A673 (cell line): ENCODE results near the gene IL10RB. TPM values are rescaled to one million over a fixed set of nuclear protein-coding genes. Genes with fewer than 3 reads are reported as not detected.

Experiments used
- BruUV-seq: library from RNA; stranded (reverse); fragments of 400-500 nt; replicated peaks from 2 replicates; lab custom pipeline; 2021; lab: Mats Ljungman, UMichigan
- CTCF ChIA-PET: fragments of 300-600 bp; sonication (Branson Sonifier 250); formaldehyde crosslinking; loops from one replicate; lab custom pipeline; 2022; ENCODE audit warnings: antibody characterized with exemption; lab: Charles Lee
- POLR2A ChIA-PET: fragments of 300-600 bp; sonication (Branson Sonifier 250); formaldehyde crosslinking; loops from one replicate; lab custom pipeline; 2022; ENCODE audit warnings: antibody characterized with exemption; ENCODE audit not compliant: low non-redundant PET; lab: Charles Lee
- DNase-seq: peaks from one replicate; pipeline ENCODE4 v3.0.0-alpha.2; 2015; ENCODE audit warnings: low spot score
- H3K27ac ChIP-seq: fragments of 200-600 bp; sonication (generic); 2 replicates; pipeline ENCODE4 v1.5.1; 2016; ENCODE audit warnings: mixed run types, low read depth, mild to moderate bottlenecking, mixed read lengths, antibody characterized with exemption, low read length; ENCODE audit not compliant: poor library complexity, severe bottlenecking
- H3K27me3 ChIP-seq: fragments of 200-600 bp; sonication (generic); replicated peaks from 2 replicates; pipeline ENCODE4 v1.6.1; 2017; ENCODE audit warnings: mixed run types, low read depth, mild to moderate bottlenecking, mixed read lengths, antibody characterized with exemption, low read length; ENCODE audit not compliant: insufficient read depth, poor library complexity
- H3K36me3 ChIP-seq: fragments of 200-600 bp; sonication (generic); 2 replicates; pipeline ENCODE4 v1.6.1; 2016; ENCODE audit warnings: mixed run types, mild to moderate bottlenecking, mixed read lengths, antibody characterized with exemption, low read length; ENCODE audit not compliant: insufficient read depth, poor library complexity, severe bottlenecking
- H3K4me1 ChIP-seq: fragments of 200-600 bp; sonication (generic); 2 replicates; pipeline ENCODE4 v1.6.1; 2017; ENCODE audit warnings: mixed run types, mild to moderate bottlenecking, mixed read lengths, antibody characterized with exemption, low read length; ENCODE audit not compliant: insufficient read depth, poor library complexity, severe bottlenecking
- H3K4me3 ChIP-seq: fragments of 200-600 bp; sonication (generic); 2 replicates; pipeline ENCODE4 v1.5.1; 2016; ENCODE audit warnings: low read depth, mixed run types, mild to moderate bottlenecking, mixed read lengths, low read length; ENCODE audit not compliant: poor library complexity, severe bottlenecking
- H3K9me3 ChIP-seq: fragments of 200-600 bp; sonication (generic); 2 replicates; pipeline ENCODE4 v1.6.1; 2016; ENCODE audit warnings: mixed run types, low read depth, mild to moderate bottlenecking, mixed read lengths, antibody characterized with exemption, low read length; ENCODE audit not compliant: poor library complexity, severe bottlenecking
- EZH2 ChIP-seq: fragments of 200-600 bp; sonication (generic); IDR thresholded peaks from 2 replicates; pipeline ENCODE4 v1.6.1; 2017; ENCODE audit warnings: borderline replicate concordance, low read depth, mild to moderate bottlenecking, mixed read lengths, antibody characterized with exemption, low read length; ENCODE audit not compliant: poor library complexity, severe bottlenecking
- intact Hi-C: fragments of 100-400 bp; cut with micrococcal nuclease; formaldehyde crosslinking; loops from one replicate; pipeline ENCODE4 v1.10.0; 2022; ENCODE audit not compliant: unreplicated experiment
- total RNA-seq: library from RNA; stranded (reverse); gene quantifications from 2 replicates; pipeline ENCODE4 v1.2.3, GENCODE V29; 2021
- TF ChIP-seq, protein P1 (sequence below): fragments of 300-800, 200-600 bp; sonication (generic); conservative IDR thresholded peaks from 2 replicates; pipeline ENCODE4 v1.5.1; 2017; ENCODE audit warnings: low read depth, mild to moderate bottlenecking, antibody characterized with exemption, low read length, moderate library complexity, mixed read lengths

The IL10RB gene
- total RNA-seq, 1 experiment from 2014 or later, result 11.1 TPM

DNA sequence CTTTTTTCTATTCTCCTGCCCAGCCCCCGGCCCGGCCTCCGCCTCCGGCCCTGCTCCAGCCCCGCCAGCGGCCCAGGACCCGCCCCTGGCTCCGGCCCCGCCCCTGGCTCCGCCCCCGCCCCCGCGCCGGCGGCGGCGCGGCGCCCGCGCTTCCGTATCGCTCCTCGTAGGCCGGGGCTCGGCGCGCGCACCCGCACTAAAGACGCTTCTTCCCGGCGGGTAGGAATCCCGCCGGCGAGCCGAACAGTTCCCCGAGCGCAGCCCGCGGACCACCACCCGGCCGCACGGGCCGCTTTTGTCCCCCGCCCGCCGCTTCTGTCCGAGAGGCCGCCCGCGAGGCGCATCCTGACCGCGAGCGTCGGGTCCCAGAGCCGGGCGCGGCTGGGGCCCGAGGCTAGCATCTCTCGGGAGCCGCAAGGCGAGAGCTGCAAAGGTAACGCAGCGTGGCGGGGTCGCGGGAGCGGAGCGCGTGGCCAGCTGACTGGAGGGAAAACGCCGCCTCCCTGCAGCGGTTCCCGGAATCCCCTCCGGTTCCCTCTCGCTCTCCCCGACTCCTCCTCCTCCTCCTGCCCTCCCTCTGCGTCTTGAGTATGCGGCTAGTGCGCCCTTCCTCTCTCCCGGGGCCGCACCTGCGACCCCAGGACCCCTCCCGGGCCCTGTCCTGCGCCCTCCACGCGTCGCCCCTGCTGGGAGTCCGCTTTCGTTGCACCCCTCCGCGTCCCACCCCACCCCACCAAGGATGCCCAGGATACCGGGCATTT is 36.2 kb upstream of the IL10RB start, which contains the start of gene IFNAR2:
TSS of gene IFNAR2 (plus strand) at position 155 of the 761 bp plus-strand sequence. CDS start 11,985 bp downstream, outside the sequence.
- H3K9me3 ChIP-seq, result no peaks in the 10 kb centered on the region
- BruUV-seq, result no TSS peak
- DNase-seq, result peak; percentile 70
- no peaks in the 10 kb centered on the region for H3K36me3 ChIP-seq
- H3K4me3 ChIP-seq, result peak within 1 kb of the TSS; percentile 76
- intact Hi-C loops, result no loop called here
- ChIA-PET CTCF (no interaction called here), POLR2A (interaction anchor here (0.6 kb wide), 1 partner anchor 146 kb away, joined by 3 read pairs; no protein-coding TSS in a partner anchor)
- no peaks in the 10 kb centered on the region for H3K27me3 ChIP-seq
- peak within 1 kb of the TSS; percentile 90 for H3K27ac ChIP-seq
- H3K4me1 ChIP-seq, result peaks cover 34% of the 10 kb centered on the region
- no peak for TF ChIP-seq EZH2

DNA sequence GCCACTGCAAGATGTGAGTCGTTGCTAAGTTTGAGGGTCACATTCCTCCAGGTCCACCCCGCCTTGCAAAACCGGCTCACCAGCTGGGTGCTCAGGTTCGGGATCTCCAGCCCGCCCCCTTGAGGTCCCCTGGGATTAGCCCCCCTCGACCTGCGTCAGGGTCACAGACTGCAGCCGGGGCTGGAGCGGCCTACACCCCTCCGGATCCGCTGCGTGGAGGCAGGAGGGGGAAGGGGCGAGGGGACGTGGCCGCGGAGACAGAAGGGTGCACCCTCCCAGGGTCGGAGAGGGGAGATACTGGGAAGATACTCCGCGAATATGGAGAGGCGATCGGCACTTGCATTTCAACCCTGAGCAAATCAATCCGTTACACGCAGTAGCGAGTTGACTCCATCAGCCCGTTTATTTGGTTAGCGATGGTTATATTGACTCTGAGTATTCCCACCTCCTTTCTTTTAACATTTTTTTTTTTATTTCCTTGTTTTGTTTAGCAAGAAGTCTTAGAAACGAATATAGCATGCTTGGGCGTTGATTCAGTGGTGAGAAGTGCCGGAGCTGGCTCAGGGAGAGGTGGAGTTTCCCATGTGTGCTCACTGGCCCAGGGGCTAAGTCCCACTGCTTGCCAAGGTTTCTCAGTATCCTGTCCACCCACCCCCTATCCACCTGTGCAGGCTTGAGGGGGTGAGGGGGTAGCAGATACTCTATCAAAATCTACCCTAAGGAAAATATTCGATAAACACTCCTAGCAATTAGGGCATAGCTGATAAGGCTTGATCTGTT is 35.4 kb upstream of the IL10RB start:
- intact Hi-C loops, result no loop called here
- CTCF ChIA-PET, result no interaction called here
- Histone ChIP-seq H3K36me3 (no peaks in the 10 kb centered on the region), H3K27me3 (no peaks in the 10 kb centered on the region), H3K4me3 (peak overlapping the region; percentile 76), H3K27ac (peak overlapping the region; percentile 90), H3K9me3 (no peaks in the 10 kb centered on the region), H3K4me1 (peaks cover 34% of the 10 kb centered on the region)
- TSS peak; percentile 26 for BruUV-seq
- no peak for TF ChIP-seq EZH2
- TF ChIP-seq, protein P1, sequence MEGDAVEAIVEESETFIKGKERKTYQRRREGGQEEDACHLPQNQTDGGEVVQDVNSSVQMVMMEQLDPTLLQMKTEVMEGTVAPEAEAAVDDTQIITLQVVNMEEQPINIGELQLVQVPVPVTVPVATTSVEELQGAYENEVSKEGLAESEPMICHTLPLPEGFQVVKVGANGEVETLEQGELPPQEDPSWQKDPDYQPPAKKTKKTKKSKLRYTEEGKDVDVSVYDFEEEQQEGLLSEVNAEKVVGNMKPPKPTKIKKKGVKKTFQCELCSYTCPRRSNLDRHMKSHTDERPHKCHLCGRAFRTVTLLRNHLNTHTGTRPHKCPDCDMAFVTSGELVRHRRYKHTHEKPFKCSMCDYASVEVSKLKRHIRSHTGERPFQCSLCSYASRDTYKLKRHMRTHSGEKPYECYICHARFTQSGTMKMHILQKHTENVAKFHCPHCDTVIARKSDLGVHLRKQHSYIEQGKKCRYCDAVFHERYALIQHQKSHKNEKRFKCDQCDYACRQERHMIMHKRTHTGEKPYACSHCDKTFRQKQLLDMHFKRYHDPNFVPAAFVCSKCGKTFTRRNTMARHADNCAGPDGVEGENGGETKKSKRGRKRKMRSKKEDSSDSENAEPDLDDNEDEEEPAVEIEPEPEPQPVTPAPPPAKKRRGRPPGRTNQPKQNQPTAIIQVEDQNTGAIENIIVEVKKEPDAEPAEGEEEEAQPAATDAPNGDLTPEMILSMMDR, result no peak
- POLR2A ChIA-PET, result no interaction called here
- DNase-seq, result peak; percentile 48

DNA sequence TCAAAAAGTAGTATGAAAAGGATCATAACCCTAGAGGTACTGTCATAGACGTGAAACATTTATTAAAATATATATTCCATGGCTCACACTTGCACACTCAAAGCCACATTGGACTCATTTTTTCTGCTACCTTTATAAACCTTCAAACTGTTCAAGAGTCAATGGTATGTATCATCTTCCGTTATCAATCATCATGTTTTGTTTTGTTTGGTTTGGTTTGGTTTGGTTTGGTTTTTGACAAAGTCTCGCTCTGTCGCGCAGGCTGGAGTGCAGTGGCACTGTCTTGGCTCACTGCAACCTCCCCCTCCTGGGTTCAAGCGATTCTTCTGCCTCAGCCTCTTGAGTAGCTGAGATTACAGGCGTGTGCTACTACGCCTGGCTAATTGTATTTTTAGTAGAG is 34.6 kb upstream of the IL10RB start:
- no TSS peak for BruUV-seq
- intact Hi-C loops, result no loop called here

More for the DNA sequence above, 34.6 kb upstream of the IL10RB start:
- H3K36me3 ChIP-seq, result no peaks in the 10 kb centered on the region
- H3K4me1 ChIP-seq, result peaks cover 39% of the 10 kb centered on the region
- TF ChIP-seq EZH2, result no peak
- TF ChIP-seq, protein P1, result no peak
- H3K27ac ChIP-seq, result no peak overlapping the region
- DNase-seq, result no peak
- no peaks in the 10 kb centered on the region for H3K9me3 ChIP-seq
- H3K27me3 ChIP-seq, result no peaks in the 10 kb centered on the region
- peak overlapping the region; percentile 76 for H3K4me3 ChIP-seq
- ChIA-PET POLR2A (no interaction called here), CTCF (no interaction called here)
